HepG2 (cell line): Measurements from ENCODE around the gene ZNF627. TPM values are rescaled to one million over a fixed set of nuclear protein-coding genes. Genes with fewer than 3 reads are reported as not detected.

Experiments used
- AKNA ChIP-seq: sonication (generic); formaldehyde crosslinking; IDR thresholded peaks from 2 replicates; pipeline ENCODE4 v1.4.0; 2020; ENCODE audit warnings: missing genetic modification reagents, borderline replicate concordance
- DNMT1 ChIP-seq: sonication (generic); formaldehyde crosslinking; IDR thresholded peaks from 2 replicates; pipeline ENCODE4 v1.5.1; 2020; ENCODE audit warnings: mild to moderate bottlenecking, missing genetic modification reagents
- FIP1L1 ChIP-seq: fragments of 200-400 bp; formaldehyde crosslinking; IDR thresholded peaks from 2 replicates; pipeline ENCODE4 v1.6.1; 2018; ENCODE audit warnings: low read depth, mild to moderate bottlenecking, low read length, moderate library complexity, borderline replicate concordance; ENCODE audit not compliant: insufficient read depth
- HNF4A ChIP-seq: sonication (generic); formaldehyde crosslinking; IDR thresholded peaks from 2 replicates; pipeline ENCODE4 v1.4.0; 2020; ENCODE audit warnings: missing genetic modification reagents
- NPAS2 ChIP-seq: sonication (generic); formaldehyde crosslinking; IDR thresholded peaks from 2 replicates; pipeline ENCODE4 v1.8.0; 2022; ENCODE audit warnings: mild to moderate bottlenecking, missing genetic modification reagents, borderline replicate concordance
- PAWR ChIP-seq: sonication (generic); formaldehyde crosslinking; IDR thresholded peaks from 2 replicates; pipeline ENCODE4 v1.4.0; 2020; ENCODE audit warnings: missing genetic modification reagents, mild to moderate bottlenecking, borderline replicate concordance
- PPARG ChIP-seq: conservative IDR thresholded peaks from 2 replicates; pipeline ENCODE4 v1.6.1; 2016; ENCODE audit warnings: missing biosample characterization, missing genetic modification reagents
- PTBP1 ChIP-seq: fragments of 200-400 bp; formaldehyde crosslinking; IDR thresholded peaks from 2 replicates; pipeline ENCODE4 v1.6.1; 2018; ENCODE audit warnings: low read length, low read depth; ENCODE audit not compliant: poor library complexity, severe bottlenecking
- SNAPC4 ChIP-seq: sonication (generic); formaldehyde crosslinking; IDR thresholded peaks from 2 replicates; pipeline ENCODE4 v1.4.0; 2020; ENCODE audit warnings: mild to moderate bottlenecking, missing genetic modification reagents
- TP53 ChIP-seq: sonication (generic); formaldehyde crosslinking; conservative IDR thresholded peaks from 2 replicates; pipeline ENCODE4 v1.4.0; 2020; ENCODE audit warnings: missing genetic modification reagents
- ZNF562 ChIP-seq: sonication (generic); formaldehyde crosslinking; IDR thresholded peaks from 2 replicates; pipeline ENCODE4 v1.8.0; 2022; ENCODE audit warnings: missing genetic modification reagents, borderline replicate concordance
- ZSCAN25 ChIP-seq: sonication (generic); formaldehyde crosslinking; IDR thresholded peaks from 2 replicates; pipeline ENCODE4 v1.8.0; 2022; ENCODE audit warnings: mild to moderate bottlenecking, missing genetic modification reagents
- ZZZ3 ChIP-seq: sonication (generic); formaldehyde crosslinking; IDR thresholded peaks from 2 replicates; pipeline ENCODE4 v1.4.0; 2020; ENCODE audit warnings: missing genetic modification reagents, mild to moderate bottlenecking, borderline replicate concordance
- polyA plus RNA-seq, 8 experiments: library from polyadenylated mRNA; depleted of rRNA in 3 of 8; stranded (reverse) in 7 of 8; unstranded in 1 of 8; fragments of >200 nt; fragmentation: Illumina TruSeq in 4 of 8; extraction: Trizol in 4 of 8; gene quantifications; 2 replicates each; pipeline versions ENCODE4 v1.2.1 to v1.2.3, GENCODE V29; 2011 to 2016; ENCODE audit warnings: low read depth in 4 of 8, missing spikeins in 1 of 8, mixed read lengths in 1 of 8; ENCODE audit not compliant: insufficient read depth in 1 of 8
- total RNA-seq, 5 experiments: library from RNA; depleted of rRNA; stranded (reverse); fragments of >200 nt; fragmentation: Illumina TruSeq; extraction: Trizol; gene quantifications; 2 replicates each; pipeline ENCODE4 v1.2.3, GENCODE V29; 2016; ENCODE audit warnings: low read depth in 1 of 5
- TF ChIP-seq, protein P1 (sequence below): conservative IDR thresholded peaks from 2 replicates; pipeline ENCODE4 v1.6.1; 2018; ENCODE audit warnings: missing genetic modification reagents

The ZNF627 gene
- total and polyA plus RNA-seq, 2 of the 13 experiments (the other 11 are each of a cell fraction or from before 2014, with no cell fraction given), result 4.2 to 12.7 TPM

- no peak for TF ChIP-seq SNAPC4
- no peak for TF ChIP-seq TP53 (CRISPR knock-in tag)
- no peak for TF ChIP-seq DNMT1 (CRISPR knock-in tag)
- no peak for TF ChIP-seq AKNA (CRISPR knock-in tag)
- no peak for TF ChIP-seq PAWR
- TF ChIP-seq ZNF562 (CRISPR knock-in tag), result no peak
- no peak; the same call in 1 of the 2 replicates for TF ChIP-seq PPARG (CRISPR knock-in tag)
- no peak for TF ChIP-seq ZSCAN25
- no peak for TF ChIP-seq FIP1L1
- no peak for TF ChIP-seq NPAS2 (CRISPR knock-in tag)
- TF ChIP-seq PTBP1, result no peak
- TF ChIP-seq ZZZ3, result no peak
- no peak for TF ChIP-seq HNF4A (CRISPR knock-in tag)
- TF ChIP-seq, protein P1, sequence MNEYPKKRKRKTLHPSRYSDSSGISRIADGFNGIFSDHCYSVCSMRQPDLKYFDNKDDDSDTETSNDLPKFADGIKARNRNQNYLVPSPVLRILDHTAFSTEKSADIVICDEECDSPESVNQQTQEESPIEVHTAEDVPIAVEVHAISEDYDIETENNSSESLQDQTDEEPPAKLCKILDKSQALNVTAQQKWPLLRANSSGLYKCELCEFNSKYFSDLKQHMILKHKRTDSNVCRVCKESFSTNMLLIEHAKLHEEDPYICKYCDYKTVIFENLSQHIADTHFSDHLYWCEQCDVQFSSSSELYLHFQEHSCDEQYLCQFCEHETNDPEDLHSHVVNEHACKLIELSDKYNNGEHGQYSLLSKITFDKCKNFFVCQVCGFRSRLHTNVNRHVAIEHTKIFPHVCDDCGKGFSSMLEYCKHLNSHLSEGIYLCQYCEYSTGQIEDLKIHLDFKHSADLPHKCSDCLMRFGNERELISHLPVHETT (CRISPR knock-in tag), result no peak
Observed at GRCh38 chr19:11639602-11640471, 42.6 kb downstream of the ZNF627 start (continued).
